Hematopoietic multipotent progenitor cell treated with erythropoietin and hydrocortisone succinate and interleukin-3 and kit ligand, for 4 days (in vitro differentiated cells): ENCODE results near the gene STXBP5.

Source experiments
- DNase-seq: peaks from one replicate; pipeline ENCODE4 v3.0.0-alpha.2; 2015

Gene STXBP5

GRCh38 chr6:147204060-147204785 lies at the start of gene STXBP5:
TSS of gene STXBP5 (plus strand) at chr6:147204417. CDS start at chr6:147204533, 116 bp downstream.
- peak; percentile 79 for DNase-seq

DNA sequence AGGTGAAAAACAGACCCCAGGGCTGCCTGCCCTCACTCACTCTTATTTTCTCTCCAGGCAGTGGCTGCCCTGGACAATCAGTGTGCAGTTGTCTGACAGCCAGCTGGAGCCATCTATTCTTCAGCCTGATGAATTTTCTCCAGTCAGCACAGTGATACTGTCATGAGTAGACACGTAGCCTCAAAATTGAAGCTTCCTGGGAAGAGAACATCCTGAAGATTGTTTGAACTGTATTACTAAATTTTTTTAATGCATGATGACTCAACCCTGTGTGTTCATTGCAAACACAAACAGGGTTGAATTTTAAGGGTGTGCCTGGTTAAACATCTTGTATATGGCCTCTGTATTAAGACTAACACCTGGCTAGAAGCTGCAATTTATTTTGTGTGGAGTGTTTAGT lies 49.8 kb upstream of the STXBP5 start:
- DNase-seq = no peak

DNA sequence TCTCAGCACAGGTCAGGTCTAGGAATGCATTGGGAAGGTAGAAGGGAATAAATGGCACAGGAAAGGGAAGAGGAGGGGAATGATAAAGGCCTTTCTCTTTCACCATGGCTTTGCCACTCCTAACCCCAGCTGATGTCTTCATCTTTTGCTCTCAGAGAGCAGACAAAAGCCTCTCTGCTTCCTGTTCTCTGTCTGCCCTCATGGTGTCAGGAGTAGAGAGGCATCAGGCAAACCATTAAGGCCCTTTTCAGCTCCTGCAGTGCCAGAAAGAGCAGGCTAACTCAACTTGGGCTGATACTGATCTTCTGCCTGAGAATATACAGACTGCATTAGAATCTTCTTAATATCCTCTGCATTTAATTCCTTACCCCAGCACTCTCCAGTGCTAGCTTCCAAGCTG lies 48.0 kb upstream of the STXBP5 start:
- DNase-seq = peak; percentile 55

- DNase-seq = no peak
Observed at GRCh38 chr6:147156799-147157382, 47.3 kb upstream of the STXBP5 start.

DNA sequence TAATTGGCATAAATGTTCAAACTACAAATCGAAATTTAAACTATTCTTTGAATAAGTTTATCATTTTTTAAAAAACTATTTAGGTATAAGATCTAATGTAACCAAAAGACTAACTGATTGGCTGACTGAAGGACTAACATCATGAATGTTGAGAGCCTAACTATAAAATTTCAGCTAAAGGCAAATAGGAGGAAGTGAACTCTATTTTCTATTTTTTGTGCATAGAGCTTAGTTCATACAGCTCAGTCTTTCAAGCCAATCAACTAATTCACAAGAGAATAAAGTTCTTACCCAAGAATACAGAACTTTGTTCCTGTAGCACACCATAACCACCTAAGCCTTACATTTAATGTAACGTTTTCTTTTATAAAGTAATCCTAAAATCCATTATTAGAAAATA lies 46.3 kb upstream of the STXBP5 start:
- DNase-seq = peak; percentile 32

DNA sequence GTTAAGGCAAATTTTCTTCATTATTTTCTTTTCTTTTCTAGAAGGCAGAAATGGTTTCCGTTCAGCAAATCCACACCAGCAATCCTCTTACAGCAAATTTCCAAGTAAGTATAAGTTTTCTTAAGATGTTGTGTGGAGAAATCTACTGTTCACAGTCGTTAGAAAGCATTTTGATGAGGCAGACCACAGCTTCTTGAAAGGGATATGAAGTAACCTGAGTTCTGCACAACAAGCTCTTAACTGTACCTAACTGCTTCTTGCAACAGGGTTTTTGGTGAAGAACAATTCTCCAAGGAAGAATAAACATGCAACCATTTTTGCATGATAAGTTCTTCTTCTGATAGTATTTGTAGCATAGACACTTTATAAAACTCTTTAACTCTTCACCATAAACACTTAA lies 45.3 kb upstream of the STXBP5 start:
- peak; percentile 80 for DNase-seq

DNA sequence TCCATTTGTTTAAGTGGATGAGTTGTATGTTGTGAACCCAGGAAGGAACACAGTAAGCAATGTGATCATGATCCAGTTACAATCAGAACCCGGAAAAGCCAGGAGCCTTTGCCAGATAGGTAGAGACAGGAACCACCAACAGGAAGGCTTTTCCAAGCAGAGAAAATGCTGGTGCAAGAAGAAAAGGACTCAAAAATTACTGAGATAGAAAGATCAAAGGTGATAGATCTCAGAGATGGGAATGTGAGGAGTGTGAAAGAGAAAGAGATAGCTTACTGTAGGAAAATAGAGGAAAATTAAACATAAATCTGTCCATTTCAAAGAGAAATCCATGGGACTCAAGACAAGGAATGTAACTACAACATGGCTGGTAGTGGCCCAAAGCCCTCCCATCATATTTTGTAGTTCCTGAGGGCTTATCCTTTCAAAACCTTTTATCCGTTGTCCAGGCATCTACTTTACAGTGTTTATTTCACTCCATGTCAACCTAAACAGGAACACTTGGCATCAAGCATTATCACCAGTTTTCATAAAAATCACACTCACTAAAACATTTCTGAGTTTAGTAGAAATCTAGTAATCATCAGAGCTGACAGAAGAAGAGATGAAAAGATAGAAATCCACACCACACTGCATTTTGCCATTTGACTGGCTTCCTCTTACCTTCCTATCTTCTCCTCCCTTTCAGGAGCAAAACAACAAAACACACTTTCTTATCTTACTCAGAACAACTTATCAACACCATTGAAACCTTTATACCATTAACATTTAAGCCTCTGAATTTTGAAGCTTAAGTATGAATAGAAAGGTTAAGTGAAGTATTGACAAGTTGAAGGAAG lies 44.5 kb upstream of the STXBP5 start:
- peak; percentile 42 for DNase-seq

- DNase-seq = no peak
Observed at GRCh38 chr6:147160593-147160992, 43.6 kb upstream of the STXBP5 start.

DNA sequence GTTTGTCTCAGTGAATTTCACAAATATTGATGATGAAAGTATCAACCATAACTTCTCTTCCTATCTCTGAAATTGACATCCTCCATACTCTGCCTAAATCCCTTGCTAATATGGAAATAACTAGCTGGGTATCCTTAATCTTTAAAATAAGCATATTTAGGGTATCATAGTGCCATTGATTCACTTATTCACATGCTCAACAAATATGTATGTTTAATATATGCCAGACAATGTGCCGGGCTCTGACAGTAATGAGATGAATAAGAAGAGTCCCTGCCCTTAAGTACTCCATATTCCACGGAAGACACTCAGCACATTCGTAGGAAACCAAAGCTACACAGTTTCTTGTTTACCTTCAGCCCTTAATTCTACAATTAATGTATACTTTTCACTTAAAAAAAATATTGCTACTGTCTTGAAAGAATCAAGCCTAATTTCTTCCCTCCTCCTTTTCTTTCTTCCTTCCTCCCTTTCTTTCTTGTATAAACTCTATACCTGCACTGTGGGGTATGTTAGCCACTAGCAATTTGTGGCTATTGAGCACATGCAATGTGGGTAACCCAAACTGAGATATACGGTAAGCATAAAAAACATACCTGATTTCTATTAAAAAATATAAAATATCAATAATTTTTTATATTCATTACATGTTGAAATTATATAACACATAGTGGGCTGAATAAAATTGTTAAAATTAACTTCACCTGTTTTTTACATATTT lies 42.8 kb upstream of the STXBP5 start:
- DNase-seq = no peak

GRCh38 chr6:147161974-147162495 lies 42.2 kb upstream of the STXBP5 start:
- peak; percentile 92 for DNase-seq

- DNase-seq = no peak
Observed at GRCh38 chr6:147164761-147165160, 39.5 kb upstream of the STXBP5 start.

- peak; percentile 97 for DNase-seq
Observed at GRCh38 chr6:147166360-147166944, 37.8 kb upstream of the STXBP5 start.

GRCh38 chr6:147166992-147167391 lies 37.2 kb upstream of the STXBP5 start:
- DNase-seq = no peak

GRCh38 chr6:147167576-147168461 lies 36.4 kb upstream of the STXBP5 start:
- no peak for DNase-seq

GRCh38 chr6:147169529-147169928 lies 34.7 kb upstream of the STXBP5 start:
- no peak for DNase-seq

- no peak for DNase-seq
Observed at GRCh38 chr6:147170269-147170668, 33.9 kb upstream of the STXBP5 start.

GRCh38 chr6:147173140-147173539 lies 31.1 kb upstream of the STXBP5 start:
- peak; percentile 27 for DNase-seq

GRCh38 chr6:147173675-147174308 lies 30.4 kb upstream of the STXBP5 start:
- no peak for DNase-seq

- no peak for DNase-seq
Observed at GRCh38 chr6:147176795-147177194, 27.4 kb upstream of the STXBP5 start.

GRCh38 chr6:147177286-147177685 lies 26.9 kb upstream of the STXBP5 start:
- DNase-seq = no peak

DNA sequence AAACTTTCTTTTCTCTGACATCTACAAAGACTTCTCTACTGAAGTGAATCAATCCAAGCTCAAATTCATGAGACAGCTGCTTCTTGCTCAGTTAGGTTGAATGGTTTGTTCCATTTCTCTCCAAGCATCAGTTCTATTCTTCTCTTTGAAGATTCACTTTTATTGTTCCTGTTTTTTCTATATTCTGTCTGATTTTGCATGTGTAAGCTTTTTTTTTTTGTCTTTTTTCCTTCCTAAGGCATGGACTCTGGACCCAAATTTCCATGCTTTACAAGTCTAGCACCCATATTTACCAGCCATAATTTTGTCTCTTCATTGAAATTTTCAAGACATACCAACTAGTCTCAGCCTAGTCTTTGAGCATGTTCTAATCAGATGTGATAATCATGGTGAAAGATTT lies 25.9 kb upstream of the STXBP5 start:
- DNase-seq = no peak
